ENCODE data around the gene ABCE1. TPM values are rescaled to one million over a fixed set of nuclear protein-coding genes. Genes with fewer than 3 reads are reported as not detected.

The ABCE1 gene
- total RNA-seq, 2 experiments from 2014 or later = 138 to 145 TPM

GRCh38 chr4:145155268-145155870 lies 57.3 kb downstream of the ABCE1 start:
- DNase-seq = no peak
- Mint-ChIP-seq H3K4me1 (ENCODE audit: low read depth) (peaks cover 6% of the 10 kb centered on the region), H3K4me3 (no peak overlapping the region), H3K36me3 (peaks cover 35% of the 10 kb centered on the region), H3K27me3 (no peaks in the 10 kb centered on the region), H3K9me3 (no peaks in the 10 kb centered on the region), H3K27ac (no peak overlapping the region)
- intact Hi-C loops (cut with micrococcal nuclease) = loop anchor here (5.0 kb wide), 1 partner anchor 43 kb away; no protein-coding TSS in a partner anchor
- ChIA-PET CTCF (interaction anchor here (0.8 to 1.0 kb wide), 2 partner anchors 14 to 20 kb away, joined by 3 read pairs; no protein-coding TSS in a partner anchor), POLR2A (no interaction called here)

GRCh38 chr4:145156986-145157385 lies 58.9 kb downstream of the ABCE1 start:
- Mint-ChIP-seq H3K27me3 (no peaks in the 10 kb centered on the region), H3K36me3 (peaks cover 35% of the 10 kb centered on the region), H3K9me3 (no peaks in the 10 kb centered on the region), H3K4me3 (no peak overlapping the region), H3K27ac (no peak overlapping the region), H3K4me1 (ENCODE audit: low read depth) (peaks cover 6% of the 10 kb centered on the region)
- POLR2A ChIA-PET = no interaction called here
- CTCF ChIA-PET = no interaction called here
- no peak for DNase-seq
- intact Hi-C loops (cut with micrococcal nuclease) = loop anchor here (5.0 kb wide), 1 partner anchor 45 kb away; no protein-coding TSS in a partner anchor

- no peak for DNase-seq
- ChIA-PET CTCF (interaction anchor here (1.1 kb wide), 1 partner anchor 15 kb away, joined by 4 read pairs; no protein-coding TSS in a partner anchor), POLR2A (no interaction called here)
- Mint-ChIP-seq H3K36me3 (peaks cover 28% of the 10 kb centered on the region), H3K27ac (no peak overlapping the region), H3K27me3 (no peaks in the 10 kb centered on the region), H3K9me3 (no peaks in the 10 kb centered on the region), H3K4me1 (ENCODE audit: low read depth) (peaks cover 2% of the 10 kb centered on the region), H3K4me3 (no peak overlapping the region)
- intact Hi-C loops (cut with micrococcal nuclease) = no loop called here
Observed at GRCh38 chr4:145161549-145161948, 63.4 kb downstream of the ABCE1 start.

- no peak for DNase-seq
- Mint-ChIP-seq H3K27ac (no peak overlapping the region), H3K9me3 (no peaks in the 10 kb centered on the region), H3K27me3 (no peaks in the 10 kb centered on the region), H3K4me1 (ENCODE audit: low read depth) (peaks cover 27% of the 10 kb centered on the region), H3K4me3 (no peak overlapping the region), H3K36me3 (peaks cover 33% of the 10 kb centered on the region)
- POLR2A ChIA-PET = interaction anchor here (0.7 kb wide), 1 partner anchor 8 kb away, joined by 4 read pairs; no protein-coding TSS in a partner anchor
- CTCF ChIA-PET = no interaction called here
- intact Hi-C loops (cut with micrococcal nuclease) = no loop called here
Observed at GRCh38 chr4:145167887-145168286, 69.8 kb downstream of the ABCE1 start.

- peaks cover 32% of the 10 kb centered on the region for H3K36me3 Mint-ChIP-seq
- DNase-seq = no peak
- H3K9me3 Mint-ChIP-seq = no peaks in the 10 kb centered on the region
- H3K27me3 Mint-ChIP-seq = no peaks in the 10 kb centered on the region
- CTCF ChIA-PET = interaction anchor here (1.4 kb wide), 1 partner anchor 388 kb away, joined by 3 read pairs; no protein-coding TSS in a partner anchor
- POLR2A ChIA-PET = interaction anchor here (1.7 kb wide), 1 partner anchor 27 kb away, joined by 4 read pairs; no protein-coding TSS in a partner anchor
- intact Hi-C loops (cut with micrococcal nuclease) = no loop called here
- peaks cover 32% of the 10 kb centered on the region for H3K4me1 Mint-ChIP-seq (ENCODE audit: low read depth)
- H3K27ac Mint-ChIP-seq = no peak overlapping the region
- H3K4me3 Mint-ChIP-seq = no peak overlapping the region
Observed at GRCh38 chr4:145168581-145169187, 70.6 kb downstream of the ABCE1 start.

- H3K36me3 Mint-ChIP-seq = peaks cover 44% of the 10 kb centered on the region
- peaks cover 45% of the 10 kb centered on the region for H3K4me1 Mint-ChIP-seq (ENCODE audit: low read depth)
- peak overlapping the region; percentile 1 for H3K27ac Mint-ChIP-seq
- ChIA-PET CTCF (interaction anchor here (0.6 to 1.4 kb wide), 2 partner anchors 67 to 387 kb away, joined by 3 read pairs; no protein-coding TSS in a partner anchor), POLR2A (interaction anchor here (1.7 kb wide), 1 partner anchor 29 kb away, joined by 4 read pairs; no protein-coding TSS in a partner anchor)
- H3K27me3 Mint-ChIP-seq = no peaks in the 10 kb centered on the region
- DNase-seq = no peak
- no peaks in the 10 kb centered on the region for H3K9me3 Mint-ChIP-seq
- intact Hi-C loops (cut with micrococcal nuclease) = loop anchor here (10.0 kb wide), 1 partner anchor 1985 kb away; the partner anchor contains the start of gene USP38
- no peak overlapping the region for H3K4me3 Mint-ChIP-seq
Observed at GRCh38 chr4:145170223-145170622, 72.1 kb downstream of the ABCE1 start.

- Mint-ChIP-seq H3K27me3 (no peaks in the 10 kb centered on the region), H3K27ac (peak overlapping the region; percentile 46), H3K36me3 (peaks cover 45% of the 10 kb centered on the region), H3K9me3 (no peaks in the 10 kb centered on the region), H3K4me3 (no peak overlapping the region), H3K4me1 (ENCODE audit: low read depth) (peaks cover 53% of the 10 kb centered on the region)
- CTCF ChIA-PET = no interaction called here
- POLR2A ChIA-PET = no interaction called here
- DNase-seq = no peak
- intact Hi-C loops (cut with micrococcal nuclease) = loop anchor here (10.0 kb wide), 1 partner anchor 1987 kb away; the partner anchor contains the start of gene USP38
Observed at GRCh38 chr4:145171911-145172310, 73.8 kb downstream of the ABCE1 start.

- H3K36me3 Mint-ChIP-seq = peaks cover 39% of the 10 kb centered on the region
- no peaks in the 10 kb centered on the region for H3K9me3 Mint-ChIP-seq
- no peaks in the 10 kb centered on the region for H3K27me3 Mint-ChIP-seq
- H3K27ac Mint-ChIP-seq = peak overlapping the region; percentile 98
- peaks cover 46% of the 10 kb centered on the region for H3K4me1 Mint-ChIP-seq (ENCODE audit: low read depth)
- DNase-seq = no peak
- ChIA-PET CTCF (interaction anchor here (1.0 to 2.4 kb wide), 5 partner anchors 16 to 440 kb away, joined by 3 to 9 read pairs (median 5); partner anchors contain the start of genes ABCE1 and ANAPC10), POLR2A (interaction anchor here (0.7 to 3.3 kb wide), 2 partner anchors 9 to 78 kb away, joined by 4 to 39 read pairs; partner anchors contain the start of genes ABCE1 and ANAPC10)
- H3K4me3 Mint-ChIP-seq = peak overlapping the region; percentile 96
- intact Hi-C loops (cut with micrococcal nuclease) = loop anchor here (1.0 to 10.0 kb wide), 3 partner anchors 23 to 1992 kb away; partner anchors contain the start of gene USP38
Observed at GRCh38 chr4:145176641-145177432, 78.7 kb downstream of the ABCE1 start.

GRCh38 chr4:145177511-145177905 lies 79.4 kb downstream of the ABCE1 start:
- intact Hi-C loops (cut with micrococcal nuclease) = loop anchor here (1.0 to 10.0 kb wide), 3 partner anchors 23 to 1993 kb away; partner anchors contain the start of gene USP38
- H3K27me3 Mint-ChIP-seq = no peaks in the 10 kb centered on the region
- CTCF ChIA-PET = interaction anchor here (0.9 to 2.4 kb wide), 6 partner anchors 16 to 439 kb away, joined by 3 to 9 read pairs (median 4); partner anchors contain the start of genes ABCE1 and ANAPC10
- H3K4me3 Mint-ChIP-seq = peak overlapping the region; percentile 96
- peaks cover 48% of the 10 kb centered on the region for H3K4me1 Mint-ChIP-seq (ENCODE audit: low read depth)
- POLR2A ChIA-PET = interaction anchor here (0.8 to 3.3 kb wide), 3 partner anchors 11 to 442 kb away, joined by 4 to 39 read pairs (median 5); partner anchors contain the start of genes ABCE1, ANAPC10 and MMAA
- DNase-seq = no peak
- H3K27ac Mint-ChIP-seq = peak overlapping the region; percentile 98
- H3K9me3 Mint-ChIP-seq = no peaks in the 10 kb centered on the region
- H3K36me3 Mint-ChIP-seq = peaks cover 37% of the 10 kb centered on the region

- Mint-ChIP-seq H3K4me1 (ENCODE audit: low read depth) (peaks cover 44% of the 10 kb centered on the region), H3K27me3 (no peaks in the 10 kb centered on the region), H3K9me3 (no peaks in the 10 kb centered on the region), H3K4me3 (peak overlapping the region; percentile 96), H3K36me3 (peaks cover 33% of the 10 kb centered on the region), H3K27ac (peak overlapping the region; percentile 98)
- CTCF ChIA-PET = interaction anchor here (0.9 to 2.4 kb wide), 6 partner anchors 47 to 439 kb away, joined by 3 to 9 read pairs (median 4); partner anchors contain the start of genes ABCE1 and ANAPC10
- POLR2A ChIA-PET = interaction anchor here (0.8 to 3.3 kb wide), 4 partner anchors 11 to 759 kb away, joined by 3 to 39 read pairs (median 4); partner anchors contain the start of genes ABCE1, ANAPC10 and MMAA
- DNase-seq = peak; percentile 21
- intact Hi-C loops (cut with micrococcal nuclease) = loop anchor here (1.0 to 10.0 kb wide), 5 partner anchors 24 to 1993 kb away; partner anchors contain the start of gene USP38
Observed at GRCh38 chr4:145177906-145178538, 79.9 kb downstream of the ABCE1 start.

Data from activated CD4-positive, alpha-beta memory T cell treated with anti-CD3 and anti-CD28 coated beads for 36 hours (primary cell).